GM06990 (cell line): ENCODE results near the gene PMEPA1.

Experiments
- DNase-seq: peaks from one replicate; pipeline ENCODE4 v3.0.0-alpha.2; 2011; ENCODE audit not compliant: insufficient read length; ENCODE audit errors: extremely low read depth
- H3K27me3 ChIP-seq: replicated peaks from 2 replicates; pipeline ENCODE4 v1.6.0; 2011; ENCODE audit warnings: low read length; ENCODE audit not compliant: control insufficient read depth, insufficient read depth
- H3K36me3 ChIP-seq: 2 replicates; pipeline ENCODE4 v1.5.1; 2011; ENCODE audit warnings: low read length; ENCODE audit not compliant: control insufficient read depth, insufficient read depth
- H3K4me3 ChIP-seq: replicated peaks from 2 replicates; pipeline ENCODE4 v1.5.1; 2011; ENCODE audit warnings: low read depth, mild to moderate bottlenecking, control low read depth, low read length
- TF ChIP-seq, protein P1 (sequence below): IDR thresholded peaks from 2 replicates; pipeline ENCODE4 v1.5.1; 2011; ENCODE audit warnings: low read length, control low read depth, mild to moderate bottlenecking, inconsistent platforms; ENCODE audit not compliant: insufficient read depth, poor library complexity, severe bottlenecking

The PMEPA1 gene

GRCh38 chr20:57605878-57606277, 103.9 kb downstream of the PMEPA1 start:
- TF ChIP-seq, protein P1, sequence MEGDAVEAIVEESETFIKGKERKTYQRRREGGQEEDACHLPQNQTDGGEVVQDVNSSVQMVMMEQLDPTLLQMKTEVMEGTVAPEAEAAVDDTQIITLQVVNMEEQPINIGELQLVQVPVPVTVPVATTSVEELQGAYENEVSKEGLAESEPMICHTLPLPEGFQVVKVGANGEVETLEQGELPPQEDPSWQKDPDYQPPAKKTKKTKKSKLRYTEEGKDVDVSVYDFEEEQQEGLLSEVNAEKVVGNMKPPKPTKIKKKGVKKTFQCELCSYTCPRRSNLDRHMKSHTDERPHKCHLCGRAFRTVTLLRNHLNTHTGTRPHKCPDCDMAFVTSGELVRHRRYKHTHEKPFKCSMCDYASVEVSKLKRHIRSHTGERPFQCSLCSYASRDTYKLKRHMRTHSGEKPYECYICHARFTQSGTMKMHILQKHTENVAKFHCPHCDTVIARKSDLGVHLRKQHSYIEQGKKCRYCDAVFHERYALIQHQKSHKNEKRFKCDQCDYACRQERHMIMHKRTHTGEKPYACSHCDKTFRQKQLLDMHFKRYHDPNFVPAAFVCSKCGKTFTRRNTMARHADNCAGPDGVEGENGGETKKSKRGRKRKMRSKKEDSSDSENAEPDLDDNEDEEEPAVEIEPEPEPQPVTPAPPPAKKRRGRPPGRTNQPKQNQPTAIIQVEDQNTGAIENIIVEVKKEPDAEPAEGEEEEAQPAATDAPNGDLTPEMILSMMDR = no peak

DNA sequence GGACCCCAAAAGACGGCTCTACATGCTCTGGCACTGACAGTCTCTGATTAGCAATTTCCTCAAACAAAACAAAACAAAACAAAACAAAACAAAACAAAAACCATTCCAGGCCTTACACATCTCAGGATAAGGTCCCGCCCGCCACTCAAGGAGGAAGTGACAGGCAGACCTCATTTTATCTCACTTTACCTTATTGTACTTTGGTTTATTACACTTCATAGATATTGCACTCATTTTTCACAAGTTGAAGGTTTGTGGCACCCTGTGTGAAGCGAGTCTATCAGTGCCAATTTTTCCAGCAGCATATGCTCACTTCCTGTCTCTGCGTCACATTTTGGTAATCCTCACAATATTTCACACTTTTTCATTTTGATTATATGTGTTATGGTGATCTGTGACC, 104.8 kb downstream of the PMEPA1 start:
- no peaks in the 10 kb centered on the region for H3K36me3 ChIP-seq
- H3K4me3 ChIP-seq = no peak overlapping the region
- no peak for DNase-seq
- H3K27me3 ChIP-seq = no peaks in the 10 kb centered on the region
- TF ChIP-seq, protein P1 = no peak

More at GRCh38 chr20:57605878-57606277, 103.9 kb downstream of the PMEPA1 start:
- no peak for DNase-seq
- H3K27me3 ChIP-seq = no peaks in the 10 kb centered on the region
- H3K36me3 ChIP-seq = no peaks in the 10 kb centered on the region
- H3K4me3 ChIP-seq = no peak overlapping the region

GRCh38 chr20:57603120-57603519, 106.7 kb downstream of the PMEPA1 start:
- Histone ChIP-seq H3K4me3 (no peak overlapping the region), H3K27me3 (no peaks in the 10 kb centered on the region), H3K36me3 (no peaks in the 10 kb centered on the region)
- TF ChIP-seq, protein P1 = no peak
- no peak for DNase-seq

- H3K36me3 ChIP-seq = no peaks in the 10 kb centered on the region
- TF ChIP-seq, protein P1 = no peak
- H3K4me3 ChIP-seq = no peak overlapping the region
- no peaks in the 10 kb centered on the region for H3K27me3 ChIP-seq
- no peak for DNase-seq
Measured at GRCh38 chr20:57601737-57602136, 108.1 kb downstream of the PMEPA1 start.

DNA sequence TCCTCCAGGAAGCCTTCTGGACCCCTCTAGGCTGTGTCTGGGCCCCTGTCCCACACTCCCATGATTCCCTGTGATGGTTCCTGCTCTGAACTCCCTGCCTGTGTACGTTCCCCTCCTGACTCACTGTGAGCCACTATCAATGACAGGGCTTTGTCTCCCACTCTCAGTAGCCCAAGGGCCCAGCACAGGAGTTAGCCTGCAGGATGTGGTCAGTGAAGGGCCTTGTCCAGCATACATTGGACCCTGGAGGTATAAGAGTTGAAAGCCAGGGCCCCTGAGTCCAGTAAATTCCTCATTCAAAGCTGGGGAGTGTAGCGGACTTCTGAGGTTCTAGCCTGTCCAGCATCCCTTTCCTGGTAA, 108.6 kb downstream of the PMEPA1 start:
- Histone ChIP-seq H3K4me3 (no peak overlapping the region), H3K36me3 (no peaks in the 10 kb centered on the region), H3K27me3 (no peaks in the 10 kb centered on the region)
- no peak for DNase-seq
- TF ChIP-seq, protein P1 = no peak
